ENCODE results near the gene CLDN16.

Gene CLDN16

DNA sequence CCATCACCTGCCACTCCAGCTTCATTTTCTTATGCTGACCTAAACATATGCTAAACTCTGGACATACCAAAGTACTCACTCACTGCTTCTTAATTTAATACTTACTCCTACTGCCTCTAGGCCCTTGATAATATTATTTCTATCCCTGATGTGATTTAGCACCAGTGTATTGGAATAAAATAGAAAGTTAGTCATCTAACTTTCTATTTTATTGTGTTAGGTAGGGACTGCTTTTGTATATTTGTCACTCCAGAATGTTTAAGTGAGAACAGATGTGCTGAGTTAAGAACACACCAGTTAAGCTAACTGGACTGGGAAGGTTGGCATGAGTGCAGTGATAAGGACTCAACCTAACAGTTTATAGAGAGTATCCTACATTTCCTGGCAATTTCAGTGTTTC is 6.5 kb upstream of the CLDN16 start:
- no peak for DNase-seq

DNA sequence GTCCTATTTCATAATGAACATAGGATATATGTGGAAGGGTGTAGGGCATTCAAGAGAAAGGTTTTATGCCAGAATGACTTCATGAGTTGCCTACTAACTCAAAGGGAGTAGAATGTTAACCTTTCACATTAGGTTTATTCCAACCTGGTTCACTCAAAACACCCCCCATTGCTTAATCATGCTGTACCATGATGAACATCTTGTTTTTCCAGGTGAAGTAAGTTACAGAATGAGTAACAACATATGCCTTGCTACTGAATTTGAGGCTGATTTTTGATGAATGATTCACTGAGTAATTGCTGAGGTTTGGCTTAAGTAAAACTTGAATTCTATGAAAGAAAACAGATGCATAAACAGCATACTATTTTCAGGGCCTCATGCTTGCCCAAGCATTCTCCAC is 5.9 kb upstream of the CLDN16 start:
- no peak for DNase-seq

DNA sequence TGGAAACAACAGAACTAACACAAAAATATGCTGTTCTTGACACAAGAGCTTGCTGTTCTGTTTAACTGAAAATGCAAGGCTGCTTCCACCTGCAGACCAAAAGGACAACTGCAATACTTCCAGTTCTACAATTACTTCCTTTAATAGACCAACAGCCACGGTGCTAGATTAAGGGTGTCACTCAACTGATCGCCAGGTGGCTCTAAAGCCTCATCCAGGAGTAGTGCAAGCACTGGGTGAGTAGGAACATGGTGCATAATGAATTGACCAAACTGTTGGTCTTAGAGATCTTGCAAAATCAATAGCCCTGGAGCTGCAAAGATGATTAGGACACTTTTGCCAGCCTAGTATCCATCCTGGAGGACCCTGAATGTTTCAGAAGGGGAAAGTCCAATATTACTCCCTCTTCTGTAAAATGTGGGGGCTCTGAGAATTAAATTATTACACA is 3.6 kb upstream of the CLDN16 start:
- DNase-seq, result no peak

DNA sequence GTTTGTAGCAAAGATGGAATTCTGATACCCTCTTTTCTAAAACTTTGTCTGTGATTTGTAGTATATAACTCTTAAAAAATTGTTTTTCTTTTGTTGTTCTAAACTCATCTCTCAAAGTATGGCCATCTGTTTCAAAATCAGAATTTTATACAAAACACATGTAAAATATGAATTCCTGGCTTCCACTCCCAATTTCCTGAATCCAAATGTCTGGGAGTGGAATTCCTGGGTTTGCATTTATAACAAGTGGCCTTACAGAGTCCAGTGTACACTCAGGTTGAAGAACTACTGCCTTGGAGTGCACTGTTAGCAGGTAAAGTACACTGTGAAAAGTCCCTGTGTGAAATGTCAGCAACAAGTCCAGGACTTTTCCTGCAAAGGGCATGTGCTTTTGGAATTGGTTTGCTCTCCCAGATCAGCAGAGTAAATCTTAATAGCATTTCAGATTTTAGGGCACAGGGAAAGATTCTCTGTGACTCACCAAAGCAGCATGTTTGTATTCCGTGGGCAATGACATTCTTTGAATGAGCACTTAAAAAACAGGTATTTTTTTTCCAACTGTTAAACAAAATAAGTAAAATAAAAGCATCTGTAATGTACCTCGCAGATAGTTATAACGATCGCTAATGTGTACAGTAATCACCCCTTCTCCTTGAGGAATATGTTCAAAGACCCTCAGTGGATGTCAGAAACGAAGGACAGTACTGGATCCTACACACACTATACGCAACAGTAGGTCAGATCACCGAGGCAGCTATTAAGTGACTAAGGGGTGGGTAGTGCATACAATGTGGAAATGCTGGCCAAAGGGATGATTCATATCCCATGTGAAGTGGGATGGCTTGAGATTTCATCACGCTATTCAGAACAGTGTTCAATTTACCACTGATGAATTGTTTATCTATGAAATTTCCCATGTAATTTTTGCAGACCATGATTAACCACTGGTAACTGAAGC is 2.0 kb upstream of the CLDN16 start:
- DNase-seq, result no peak

DNA sequence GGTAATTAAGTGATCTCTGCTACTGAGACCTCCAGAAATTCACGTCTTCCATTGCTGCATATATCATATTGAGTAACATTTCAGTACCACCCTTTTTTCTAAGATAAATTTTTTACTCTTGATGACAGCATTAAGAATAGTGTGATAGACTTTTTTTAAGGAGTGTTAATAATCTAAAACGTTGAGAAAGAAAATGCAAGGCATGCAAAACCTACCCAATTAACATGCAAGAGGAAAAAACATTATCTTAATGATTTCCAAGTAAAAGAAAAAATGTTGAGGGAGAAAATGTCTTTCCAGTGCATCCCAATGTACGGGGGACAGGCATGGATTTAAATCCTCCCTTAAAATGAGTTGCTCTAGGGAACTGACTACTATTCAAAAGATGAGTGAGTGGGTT is 740 bp downstream of the CLDN16 start:
- DNase-seq, result no peak

DNA sequence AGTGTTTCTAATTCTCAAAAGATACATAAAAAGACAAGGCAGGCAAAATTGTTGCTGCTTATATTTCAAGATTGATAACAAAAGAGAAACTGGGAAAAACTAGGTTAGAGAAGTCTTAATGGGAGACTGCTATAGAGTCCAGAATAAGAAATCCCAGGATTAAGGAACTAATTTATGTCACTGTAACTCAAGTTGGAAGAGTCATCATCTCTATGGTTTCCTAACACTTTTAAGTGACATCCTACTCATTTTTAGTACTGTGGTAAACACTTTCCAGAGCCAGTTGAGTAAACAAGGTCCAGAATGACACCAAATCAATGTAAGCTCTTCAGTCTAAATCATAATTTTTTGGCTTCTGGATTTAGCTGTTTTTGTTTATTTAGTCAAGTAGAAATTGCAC is 8.0 kb downstream of the CLDN16 start:
- no peak for DNase-seq

DNA sequence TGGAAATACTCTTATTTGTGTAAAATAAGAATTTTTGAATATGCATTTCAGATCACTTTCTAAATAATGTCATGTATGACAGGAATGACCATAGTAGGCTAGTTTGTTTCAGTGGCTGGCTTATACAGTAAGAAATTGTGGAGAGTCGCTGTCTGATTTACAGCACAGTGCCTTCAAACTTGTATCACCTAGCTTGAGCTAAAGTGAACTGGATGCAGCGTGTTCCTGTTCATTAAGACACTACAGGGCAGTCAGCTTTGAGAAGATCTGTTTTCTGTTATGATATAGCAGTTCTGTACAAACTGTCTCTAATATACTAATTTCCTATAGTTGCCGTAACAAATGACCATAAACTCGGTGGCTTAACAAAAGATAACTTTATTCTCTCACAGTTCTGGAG is 9.9 kb downstream of the CLDN16 start:
- no peak for DNase-seq

DNA sequence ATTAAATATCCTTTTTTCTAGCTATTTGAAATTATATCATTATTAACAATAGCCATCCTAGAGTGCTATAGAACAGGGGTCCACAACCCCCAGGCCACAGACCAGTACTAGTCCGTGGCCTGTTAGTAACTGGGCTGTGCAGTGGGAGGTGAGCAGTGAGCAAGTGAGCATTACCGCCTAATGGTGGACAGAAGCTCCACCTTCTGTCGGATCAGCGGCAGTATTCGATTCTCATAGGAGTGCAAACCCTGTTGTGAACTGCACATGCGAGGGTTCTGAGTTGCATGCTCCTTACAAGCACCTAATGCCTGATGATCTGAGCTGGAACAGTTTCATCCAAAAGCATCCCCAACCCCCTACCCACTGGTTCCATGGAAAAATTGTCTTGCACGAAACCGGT is 11.7 kb downstream of the CLDN16 start:
- DNase-seq, result no peak

DNA sequence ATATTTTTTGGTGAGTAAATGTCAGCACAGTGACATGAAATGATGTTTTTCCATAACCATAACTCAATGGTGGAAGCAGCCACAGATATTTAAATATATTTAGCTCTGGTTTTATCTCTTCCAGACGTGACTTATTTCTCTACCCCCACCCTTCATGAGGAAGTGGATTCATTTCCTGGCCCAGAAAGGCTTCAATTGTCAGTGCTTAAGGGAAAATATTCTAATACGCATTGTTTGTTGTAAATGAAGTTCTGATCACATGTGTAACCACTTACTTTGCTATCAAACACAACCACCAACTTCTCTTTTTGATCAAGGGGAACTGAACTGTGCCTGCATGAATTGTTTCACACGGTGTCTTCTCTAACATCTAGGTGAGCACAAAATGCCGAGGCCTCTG is 14.0 kb downstream of the CLDN16 start:
- DNase-seq, result no peak

DNA sequence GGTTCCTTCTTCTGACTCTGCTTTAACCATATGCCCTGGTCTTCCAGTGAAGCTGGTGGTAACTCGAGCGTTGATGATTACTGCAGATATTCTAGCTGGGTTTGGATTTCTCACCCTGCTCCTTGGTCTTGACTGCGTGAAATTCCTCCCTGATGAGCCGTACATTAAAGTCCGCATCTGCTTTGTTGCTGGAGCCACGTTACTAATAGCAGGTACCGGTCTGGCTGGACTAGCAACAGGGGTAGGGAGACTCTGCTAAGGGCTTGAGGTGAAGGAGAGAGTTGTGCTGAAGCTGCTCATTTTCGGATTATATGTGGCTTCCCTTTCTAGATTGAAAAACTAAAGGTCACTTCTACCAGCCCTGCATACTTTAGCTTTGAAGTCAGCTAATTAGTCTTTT is 16.8 kb downstream of the CLDN16 start:
- DNase-seq, result no peak

DNA sequence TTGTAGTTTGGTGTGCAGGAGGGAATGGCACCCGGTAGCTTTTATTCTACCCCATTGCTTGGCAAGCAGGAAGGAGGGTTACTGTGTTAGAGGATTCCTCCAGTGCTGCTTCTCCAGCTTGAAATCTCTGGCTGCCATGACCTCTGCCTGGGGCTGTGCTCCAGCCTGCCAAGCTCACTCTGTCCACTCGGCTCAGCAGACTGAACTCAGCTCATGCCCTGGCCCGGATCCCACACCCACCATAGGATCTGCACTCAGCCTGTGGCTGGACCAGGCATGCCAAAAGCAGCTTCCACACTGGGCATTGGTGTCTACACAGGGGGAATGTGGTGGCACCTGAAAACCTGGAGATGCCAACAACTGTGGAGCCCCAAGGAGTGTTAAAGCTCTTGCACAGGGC is 26.3 kb downstream of the CLDN16 start:
- no peak for DNase-seq

DNA sequence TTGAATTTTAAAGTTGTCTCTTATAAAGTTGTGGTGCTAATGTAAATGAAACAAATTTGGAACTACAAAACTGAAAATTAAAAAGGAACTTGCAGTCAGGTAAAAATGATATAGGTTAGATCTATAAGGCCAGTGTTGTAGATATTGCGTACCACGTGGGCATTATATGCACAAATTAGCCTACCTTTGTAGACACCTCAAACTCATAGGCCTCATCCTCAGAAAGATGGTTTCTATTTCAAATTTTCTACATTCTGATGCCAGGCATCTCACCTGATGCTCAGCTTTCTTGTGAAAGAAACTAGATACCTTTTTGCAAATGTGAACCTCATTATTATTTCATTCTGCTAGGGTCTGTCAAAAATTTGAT is 36.1 kb downstream of the CLDN16 start:
- DNase-seq, result no peak

DNA sequence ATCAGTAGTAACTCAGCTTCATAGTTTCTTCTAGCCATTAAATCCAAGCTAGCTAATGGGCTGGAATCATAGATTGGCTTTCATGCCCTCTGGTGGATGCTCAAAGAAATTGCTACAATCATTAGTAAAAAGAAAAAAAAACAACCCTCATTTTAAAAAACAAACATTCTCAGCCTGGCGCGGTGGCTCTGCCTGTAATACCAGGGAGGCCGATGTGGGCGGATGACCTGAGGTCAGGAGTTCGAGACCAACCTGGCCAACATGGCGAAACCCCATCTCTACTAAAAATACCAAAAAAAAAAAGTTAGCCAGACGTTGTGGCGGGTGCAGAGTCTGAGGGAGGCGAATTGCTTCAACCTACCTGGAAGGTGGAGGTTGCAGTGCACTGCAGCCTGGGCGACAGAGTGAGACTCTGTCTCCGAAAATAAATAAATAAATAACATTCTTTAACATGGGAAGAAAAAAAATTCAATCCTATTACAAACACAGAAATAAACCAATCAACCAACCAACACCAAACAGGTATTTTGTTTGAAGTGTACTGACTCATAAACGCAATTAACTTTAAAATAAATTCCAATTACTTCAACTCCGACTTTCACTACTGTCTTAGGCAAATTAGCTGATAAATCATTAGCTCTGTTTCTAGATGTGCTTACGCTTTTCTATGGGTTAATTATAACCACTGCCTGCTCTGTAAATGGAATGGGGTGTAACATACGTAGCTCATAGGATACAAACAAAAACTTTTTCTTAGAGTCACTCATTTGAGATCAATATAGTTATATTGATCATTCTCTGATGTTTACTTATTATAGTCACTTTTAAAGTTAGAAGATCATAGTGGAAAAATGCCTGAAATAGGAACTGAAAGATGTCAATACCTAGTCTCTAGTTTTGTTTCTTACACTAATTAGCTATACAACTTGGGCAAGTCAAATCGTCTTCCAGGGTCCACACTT is 36.8 kb downstream of the CLDN16 start:
- DNase-seq, result peak; percentile 37

DNA sequence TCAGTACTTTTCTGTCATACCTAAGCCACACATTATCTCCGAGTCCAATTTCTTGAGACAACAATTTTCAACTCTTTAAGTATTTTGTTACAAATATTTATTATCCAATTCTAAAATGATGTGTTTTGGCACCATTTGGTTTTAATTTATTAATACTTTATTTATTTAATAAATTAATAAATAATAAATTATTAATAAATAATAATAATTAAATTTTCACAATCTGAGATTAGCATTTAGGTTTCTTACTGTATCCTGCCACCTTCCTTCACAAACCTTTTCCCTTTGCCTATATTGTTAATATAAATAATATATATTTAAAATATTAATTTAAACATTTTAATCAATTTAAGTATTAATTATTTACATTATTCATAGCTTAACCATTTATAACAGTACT is 37.9 kb downstream of the CLDN16 start:
- DNase-seq, result no peak

DNA sequence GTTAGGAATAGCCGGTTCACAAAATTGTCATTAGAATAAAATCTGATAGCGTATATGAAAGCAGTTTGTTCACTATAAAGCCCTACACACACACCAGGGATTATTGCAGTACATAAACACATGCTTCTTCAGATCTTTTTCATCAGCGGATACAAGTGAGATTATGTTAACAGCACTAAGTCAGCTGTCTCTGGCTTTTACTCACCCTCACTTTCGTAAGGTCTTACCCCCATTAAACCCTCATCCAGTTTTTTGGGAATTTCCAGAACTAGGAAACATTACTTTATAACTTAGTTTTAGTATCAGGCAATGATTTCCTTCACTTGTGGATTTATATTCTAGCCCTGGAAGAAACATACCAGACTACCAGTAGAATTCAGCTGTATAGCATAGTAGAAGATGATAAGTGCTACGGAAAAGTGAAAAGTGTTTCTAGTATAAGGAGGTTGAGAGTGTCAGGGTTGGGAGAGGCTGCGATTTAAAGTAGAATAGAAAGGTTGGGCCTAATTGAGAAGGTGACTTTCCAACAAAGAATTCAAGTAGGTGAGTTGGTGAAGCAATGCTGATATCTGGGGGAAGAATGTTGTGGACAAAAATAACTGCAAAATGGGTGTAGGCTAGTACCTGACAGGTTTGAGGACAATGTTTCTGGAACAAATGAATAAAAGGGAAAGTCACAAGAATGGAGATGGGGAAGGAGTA is 39.0 kb downstream of the CLDN16 start:
- DNase-seq, result no peak

DNA sequence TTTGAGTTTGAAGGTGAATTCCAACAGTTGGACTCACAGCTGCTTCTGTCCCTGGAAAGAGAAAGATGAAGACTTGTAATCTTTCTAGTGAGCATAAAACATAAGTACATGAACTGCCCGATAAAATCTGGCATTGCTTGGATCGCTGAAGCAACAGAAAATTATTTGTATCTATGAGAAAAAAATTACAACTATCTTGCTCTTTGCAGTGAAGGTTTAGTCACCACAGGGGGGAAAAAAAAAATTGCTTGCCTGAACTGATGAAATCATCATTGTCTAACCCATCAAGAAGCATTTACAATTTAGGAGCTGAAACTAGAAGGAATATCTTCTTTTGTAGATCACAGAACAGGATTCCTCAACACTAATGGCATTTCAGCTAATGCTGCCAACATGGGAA is 41.7 kb downstream of the CLDN16 start:
- no peak for DNase-seq

DNA sequence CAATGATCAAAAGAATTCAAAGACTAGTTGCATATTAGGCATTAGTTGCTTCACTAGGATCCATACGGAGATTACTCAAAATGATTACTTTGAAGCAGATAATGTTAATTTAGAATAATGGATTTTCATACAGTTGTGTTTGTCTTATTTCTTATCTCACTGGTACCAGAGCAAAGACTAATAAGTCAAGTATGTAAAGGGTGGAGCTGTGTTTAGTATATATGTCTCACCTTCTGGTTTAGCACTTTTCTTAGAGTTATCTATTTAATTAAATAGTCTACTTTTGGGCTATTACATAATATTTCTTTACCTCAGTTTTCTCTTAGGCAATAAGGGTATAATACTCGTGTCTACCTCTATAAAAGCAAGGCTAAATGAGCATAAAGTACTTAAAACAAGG is 42.9 kb downstream of the CLDN16 start:
- no peak for DNase-seq

DNA sequence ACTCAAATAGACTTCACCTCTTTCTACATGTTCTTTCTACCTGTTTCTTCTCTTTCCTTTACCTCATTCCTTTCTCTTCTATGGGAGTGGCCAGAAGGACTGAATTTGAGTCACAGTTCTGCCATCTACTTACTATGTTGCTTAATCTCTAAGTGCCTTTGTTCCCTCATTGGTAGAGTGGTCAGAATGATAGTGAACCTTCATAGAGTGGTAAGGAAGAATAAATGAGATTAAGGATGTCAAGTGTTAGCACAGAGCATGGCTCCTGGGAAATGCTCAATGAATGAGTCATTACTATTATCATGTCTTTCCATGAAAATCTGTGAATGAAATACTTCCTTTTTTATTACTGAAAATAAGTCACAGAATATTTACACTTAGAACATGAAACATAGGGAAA is 44.3 kb downstream of the CLDN16 start:
- no peak for DNase-seq

DNA sequence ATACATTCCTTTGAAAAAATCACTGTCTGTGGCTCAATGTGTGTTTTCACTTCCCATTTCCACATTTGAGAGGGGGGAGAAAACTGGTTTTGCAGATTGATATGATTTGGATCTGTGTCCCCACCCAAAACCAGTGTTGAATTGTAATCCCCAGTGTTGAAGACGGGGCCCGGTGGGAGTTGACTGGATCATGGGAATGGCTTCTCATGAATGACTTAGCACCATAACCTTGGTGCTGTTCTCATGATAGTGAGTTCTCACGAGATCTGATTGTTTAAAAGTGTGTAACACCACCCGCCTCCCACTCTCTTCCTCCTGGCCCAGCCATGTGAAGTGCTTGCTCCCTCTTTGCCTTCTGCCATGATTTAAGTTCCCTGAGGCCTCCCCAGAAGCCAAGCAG is 45.7 kb downstream of the CLDN16 start:
- no peak for DNase-seq

DNA sequence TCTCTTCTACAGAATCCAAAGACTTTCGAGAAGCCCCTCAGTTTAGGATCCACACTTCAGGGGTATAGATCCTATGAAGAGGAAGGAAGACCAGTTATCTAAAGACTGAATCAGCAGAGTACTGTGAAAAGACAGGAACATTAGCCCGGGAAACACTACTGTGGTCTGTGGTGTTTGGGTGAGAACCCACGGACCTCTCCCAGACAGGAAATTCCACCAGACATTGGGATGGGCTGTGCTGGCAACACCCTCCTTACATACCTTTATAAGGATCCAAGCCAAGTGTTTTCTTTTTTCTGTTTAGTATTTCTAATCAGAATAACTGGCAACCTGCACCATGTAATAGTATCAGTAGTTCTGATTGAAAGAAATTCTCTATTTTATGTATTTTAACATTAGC is 47.7 kb downstream of the CLDN16 start:
- no peak for DNase-seq

DNA sequence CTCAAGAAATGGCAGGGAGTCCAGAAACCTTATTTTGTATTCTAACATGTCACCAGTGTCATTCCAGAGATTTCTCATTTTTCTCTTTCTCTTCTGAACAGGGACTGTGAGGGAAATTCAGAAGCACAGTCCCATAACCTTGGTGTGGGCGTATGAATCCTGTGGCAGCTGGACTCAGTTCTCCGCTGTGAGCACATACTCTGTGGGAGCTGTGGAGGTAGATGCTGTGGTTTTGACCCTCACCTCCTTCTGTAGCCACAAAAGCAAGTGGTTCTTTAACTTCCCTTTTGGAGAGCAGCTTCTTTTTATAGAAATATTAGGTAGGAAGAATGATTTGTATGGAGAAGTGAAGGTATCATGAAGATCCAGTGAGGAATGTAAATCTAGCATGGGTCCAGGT is 48.4 kb downstream of the CLDN16 start:
- no peak for DNase-seq

DNA sequence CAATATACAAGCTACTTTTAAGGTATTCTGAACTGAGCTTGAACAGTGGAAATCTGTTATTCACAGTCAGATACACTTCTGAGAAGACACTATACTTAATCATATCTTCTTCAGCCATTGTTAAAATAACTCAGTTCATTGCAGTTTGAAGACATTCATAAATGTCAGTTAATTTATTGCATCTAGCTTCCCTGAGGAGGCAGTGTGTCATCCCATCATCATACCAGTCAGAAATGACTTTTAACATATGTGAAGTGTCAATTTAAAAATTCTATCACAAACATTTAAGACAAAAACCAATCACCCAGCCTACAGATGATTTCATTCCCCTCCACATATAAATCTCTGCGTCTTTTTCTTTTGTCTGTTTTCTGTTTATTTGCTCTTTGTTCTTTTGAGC is 54.3 kb downstream of the CLDN16 start:
- no peak for DNase-seq

DNA sequence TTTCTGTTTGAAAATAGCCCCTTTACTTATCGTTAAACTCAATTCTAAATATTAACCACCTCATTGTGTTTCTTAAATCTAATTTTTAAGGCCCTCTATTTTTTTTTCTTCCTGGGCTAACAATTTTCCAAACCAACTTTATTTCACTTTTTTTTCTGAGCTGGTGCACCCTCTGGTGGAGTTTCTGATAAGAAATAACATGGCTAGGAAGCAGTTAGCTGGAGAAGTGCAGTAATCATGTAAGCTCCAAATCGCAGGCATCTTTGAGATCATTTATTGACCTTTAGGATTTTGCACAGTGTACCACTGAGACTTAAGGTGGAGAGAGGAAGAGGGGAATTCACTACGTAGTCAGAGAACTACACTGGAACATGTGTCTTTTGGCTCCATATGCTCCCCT is 55.3 kb downstream of the CLDN16 start:
- DNase-seq, result no peak

Data from stimulated activated CD4-positive, alpha-beta T cell treated with anti-CD3 and anti-CD28 coated beads, Interleukin-4, amount 100 ng/mL, for 24 hours (primary cell).